Central memory CD4-positive, alpha-beta T cell (primary cell): ENCODE data around the gene SPON2.

Experiments
- DNase-seq: peaks from one replicate; pipeline ENCODE4 v3.0.0; 2022

Gene SPON2

DNA sequence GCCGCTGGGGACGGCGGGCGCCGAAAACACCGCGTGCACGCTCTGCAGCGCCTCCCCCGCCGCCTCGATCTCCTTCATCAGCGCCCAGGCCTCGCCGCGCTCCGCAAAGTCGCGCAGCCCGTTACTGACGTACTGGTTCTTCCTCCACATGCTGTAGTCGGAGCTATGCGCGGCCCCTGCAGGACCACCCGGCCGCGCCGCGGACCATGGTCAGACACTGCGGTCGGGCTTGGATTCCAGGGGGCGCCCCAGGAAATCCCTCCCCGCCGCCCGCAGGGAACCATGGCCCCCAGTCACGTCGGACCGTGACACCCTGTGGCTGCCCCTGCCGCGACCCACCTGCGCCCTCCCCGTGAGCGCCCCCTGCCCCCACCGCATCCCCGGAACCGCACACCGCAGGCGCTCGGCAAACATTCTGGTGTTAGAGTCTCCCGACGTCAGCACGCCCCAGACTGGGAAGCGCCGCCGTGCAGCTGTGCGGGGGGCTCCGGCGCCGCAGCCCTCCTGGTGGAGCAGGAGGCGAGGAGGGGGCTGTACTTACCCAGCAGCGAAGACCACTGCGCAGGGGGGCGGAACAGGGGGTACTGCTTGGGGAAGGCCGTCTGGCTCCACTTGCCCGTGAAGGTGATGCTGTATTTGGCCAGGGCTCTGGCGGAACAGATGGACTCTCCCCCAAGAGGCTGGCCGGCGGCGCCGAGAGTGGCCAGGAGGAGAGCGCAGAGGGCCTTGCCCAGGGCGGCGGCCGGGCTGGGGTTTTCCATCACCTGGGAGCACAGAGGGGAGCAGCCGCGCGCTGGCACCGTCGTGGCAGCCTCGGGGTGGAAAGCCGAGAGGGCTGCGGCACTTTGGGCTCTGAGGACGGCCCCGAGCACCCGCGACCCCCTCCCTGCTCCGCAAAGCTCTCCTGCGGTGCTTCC, 814 bp downstream of the SPON2 start:
- peak; percentile 42 for DNase-seq

- DNase-seq, result no peak
Measured at GRCh38 chr4:1170976-1171310, 1.4 kb downstream of the SPON2 start.

DNA sequence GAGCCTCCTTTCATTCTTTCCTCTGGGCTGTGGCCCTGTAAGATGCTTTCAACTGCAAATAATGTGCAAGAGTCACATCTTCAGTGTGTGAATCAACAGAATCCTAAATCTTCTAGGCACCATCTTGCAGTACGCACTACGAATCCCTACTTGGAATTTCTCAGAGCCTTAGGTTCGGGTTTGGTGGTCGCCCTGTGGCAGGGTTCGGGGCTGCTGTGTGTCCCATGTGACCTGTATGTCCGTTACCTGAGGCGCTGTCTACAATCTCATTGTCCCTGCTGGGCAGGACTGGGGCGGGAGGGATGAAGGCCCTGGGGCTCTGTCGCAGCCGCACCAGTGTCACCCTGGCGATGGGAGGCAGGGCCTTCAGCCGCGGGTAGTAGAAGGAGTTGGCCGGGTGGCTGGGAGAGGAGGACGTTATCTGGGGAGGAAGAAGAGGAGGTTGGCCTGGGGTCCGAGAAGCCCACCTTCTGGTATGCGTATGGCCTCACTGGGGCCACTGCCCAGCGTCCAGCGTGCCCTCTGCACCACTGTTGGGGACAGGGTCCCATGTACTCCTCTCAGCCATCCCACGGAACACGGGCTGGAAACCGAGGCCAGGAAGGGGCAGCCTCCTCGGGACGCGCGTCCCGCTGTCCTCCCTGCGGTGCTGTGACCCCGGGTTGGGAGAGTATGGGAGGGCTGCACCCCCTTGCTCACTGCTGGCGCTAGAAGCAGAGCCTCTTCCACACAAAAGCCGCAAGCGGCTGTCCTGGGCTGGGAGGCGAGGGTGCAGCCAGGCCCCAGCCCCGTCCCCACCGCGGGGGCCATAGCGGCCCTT, 2.0 kb downstream of the SPON2 start:
- DNase-seq, result no peak

DNA sequence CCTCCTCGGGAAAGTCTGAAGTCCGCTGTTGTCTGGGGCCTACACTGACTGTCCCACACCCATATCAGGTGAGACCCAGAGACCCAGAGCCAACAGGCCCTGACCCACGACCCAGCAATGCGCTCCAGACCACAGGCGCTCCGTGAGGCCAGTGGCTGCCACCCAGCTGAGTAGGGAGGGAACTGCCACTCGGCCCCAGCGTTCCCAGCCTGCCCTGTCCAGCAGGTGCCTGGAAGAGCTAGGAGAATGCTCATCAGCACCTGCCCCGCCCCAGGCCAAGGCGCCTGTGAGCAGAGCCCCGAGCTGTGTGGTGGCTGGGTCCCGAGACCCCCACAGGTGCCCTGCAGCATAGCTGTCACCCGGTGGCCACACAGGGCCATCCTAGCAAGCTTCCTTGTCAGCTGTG, 2.7 kb downstream of the SPON2 start:
- DNase-seq, result no peak

GRCh38 chr4:1169171-1169671, 3.2 kb downstream of the SPON2 start:
- DNase-seq, result no peak

GRCh38 chr4:1168191-1169101, 3.9 kb downstream of the SPON2 start:
- no peak for DNase-seq

- DNase-seq, result peak; percentile 78
Measured at GRCh38 chr4:1167244-1167949, 5.0 kb downstream of the SPON2 start.

DNA sequence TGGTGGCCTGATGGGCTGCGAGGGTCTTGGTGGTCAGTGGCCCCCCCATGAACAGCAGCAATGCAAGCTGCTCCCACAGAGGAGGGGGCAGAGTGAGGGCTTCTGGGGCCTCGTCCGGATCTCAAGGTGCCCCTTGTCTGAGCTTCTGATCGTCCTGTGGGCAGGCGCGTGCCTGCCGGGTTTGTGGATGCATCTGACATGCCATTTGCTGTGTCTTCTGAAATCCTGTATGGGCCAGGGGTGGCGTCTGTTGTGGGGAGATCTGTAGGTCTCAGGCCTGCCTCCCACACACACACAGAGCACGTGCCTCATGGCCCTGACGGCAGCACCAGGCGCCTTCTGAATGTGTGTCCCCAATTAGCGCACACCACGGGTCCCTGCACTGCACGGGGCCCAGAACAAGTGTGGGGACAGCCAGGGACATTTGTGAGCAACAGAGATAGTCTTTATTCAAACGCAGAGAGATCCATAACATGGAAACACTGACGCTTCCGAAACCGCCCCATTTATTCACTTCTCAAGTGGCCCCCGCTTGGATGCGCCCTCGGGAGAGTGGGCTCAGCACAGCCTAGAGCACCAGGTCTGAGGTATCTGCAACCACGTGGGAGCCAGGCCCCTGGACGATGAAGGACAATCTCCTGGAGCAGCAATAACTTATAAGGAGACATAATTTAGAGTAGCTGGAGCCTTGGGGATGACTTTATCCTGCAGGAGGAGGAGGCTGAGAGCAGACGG, 5.7 kb downstream of the SPON2 start:
- DNase-seq, result no peak

DNA sequence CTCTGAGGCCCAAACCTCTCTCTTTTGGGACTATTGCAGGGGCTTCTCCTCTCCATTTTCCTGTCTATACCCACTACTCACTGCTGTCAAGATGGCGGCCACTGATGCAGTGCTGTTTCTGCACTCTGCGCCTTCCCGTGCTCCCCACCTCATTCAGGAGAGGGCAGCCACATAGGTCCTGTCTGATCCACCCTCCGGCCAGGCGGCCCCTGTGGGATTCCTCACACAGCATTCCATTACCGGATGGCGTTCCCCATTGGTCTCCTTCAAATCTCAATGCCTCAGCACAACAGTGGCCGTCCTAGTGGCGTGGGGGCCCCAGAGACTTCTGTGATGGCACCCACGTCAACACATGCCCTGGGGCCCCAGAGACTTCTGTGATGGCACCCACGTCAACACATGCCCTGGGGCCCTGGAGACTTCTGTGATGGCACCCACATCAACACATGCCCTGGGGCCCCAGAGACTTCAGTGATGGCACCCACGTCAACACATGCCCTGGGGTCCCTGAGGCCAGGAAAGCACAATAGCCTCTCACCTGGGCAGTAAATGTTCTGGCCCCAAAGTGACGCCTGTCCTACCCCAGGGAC, 7.3 kb downstream of the SPON2 start:
- no peak for DNase-seq

DNA sequence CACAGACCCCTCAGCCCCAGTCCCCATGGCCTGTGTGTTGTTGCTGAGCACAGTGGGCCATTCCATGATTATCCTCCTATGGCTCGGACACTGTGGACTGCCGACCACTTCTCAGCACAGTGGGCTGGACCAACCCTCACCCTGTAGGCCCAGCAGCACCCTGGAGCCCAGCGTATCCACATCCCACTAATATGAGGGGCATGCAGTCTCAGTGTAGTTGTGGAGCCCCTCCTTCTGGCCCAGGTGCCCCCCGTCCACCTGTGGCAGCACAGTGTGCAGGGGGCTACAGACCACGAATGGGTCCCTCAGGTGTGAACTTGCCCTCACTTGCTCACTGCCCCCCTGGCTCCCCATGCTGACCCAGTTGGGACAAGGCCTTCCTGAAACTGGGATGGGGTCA, 7.9 kb downstream of the SPON2 start:
- no peak for DNase-seq

DNA sequence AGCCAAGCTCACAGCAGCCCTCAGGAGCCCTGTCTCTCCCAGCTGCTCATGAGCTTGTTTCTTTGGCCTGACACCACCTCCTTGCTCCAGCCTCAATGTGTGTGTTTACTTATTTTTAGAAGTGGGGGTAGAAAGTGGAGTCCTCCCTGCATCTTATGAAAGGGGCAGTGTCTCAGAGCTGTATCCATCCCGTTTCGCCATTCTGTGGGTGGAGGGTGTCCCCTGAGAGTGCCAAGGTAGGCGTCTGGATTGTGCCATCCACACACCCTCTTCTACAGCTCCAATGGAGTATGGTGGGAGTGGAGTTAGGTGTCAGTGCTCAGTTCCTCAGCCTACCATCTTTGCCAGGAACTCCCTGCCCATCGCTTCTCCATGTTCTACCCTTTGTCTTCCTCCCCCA, 8.3 kb downstream of the SPON2 start:
- DNase-seq, result no peak

DNA sequence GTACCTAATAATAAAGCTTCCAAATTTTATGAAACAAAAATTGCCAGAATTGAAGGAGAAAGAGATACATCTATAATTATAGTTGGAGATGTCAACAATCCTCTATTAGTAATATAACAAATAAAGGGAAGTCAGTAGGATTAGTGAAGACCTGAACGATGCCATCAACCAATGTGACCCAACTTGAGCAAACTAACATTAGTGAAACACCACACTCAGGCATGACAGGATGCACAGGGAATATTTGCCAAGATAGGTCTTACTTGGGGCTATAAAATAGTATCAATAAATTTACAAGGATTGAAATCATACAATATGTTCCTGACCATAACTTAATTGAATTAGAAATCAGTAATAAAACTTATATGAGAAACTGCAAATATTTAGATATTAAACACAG, 12.0 kb downstream of the SPON2 start:
- no peak for DNase-seq

- DNase-seq, result no peak
Measured at GRCh38 chr4:1156069-1156468, 16.3 kb downstream of the SPON2 start.

- no peak for DNase-seq
Measured at GRCh38 chr4:1155314-1155713, 17.1 kb downstream of the SPON2 start.

- no peak for DNase-seq
Measured at GRCh38 chr4:1154523-1155182, 17.7 kb downstream of the SPON2 start.

GRCh38 chr4:1154126-1154522, 18.3 kb downstream of the SPON2 start:
- DNase-seq, result no peak

DNA sequence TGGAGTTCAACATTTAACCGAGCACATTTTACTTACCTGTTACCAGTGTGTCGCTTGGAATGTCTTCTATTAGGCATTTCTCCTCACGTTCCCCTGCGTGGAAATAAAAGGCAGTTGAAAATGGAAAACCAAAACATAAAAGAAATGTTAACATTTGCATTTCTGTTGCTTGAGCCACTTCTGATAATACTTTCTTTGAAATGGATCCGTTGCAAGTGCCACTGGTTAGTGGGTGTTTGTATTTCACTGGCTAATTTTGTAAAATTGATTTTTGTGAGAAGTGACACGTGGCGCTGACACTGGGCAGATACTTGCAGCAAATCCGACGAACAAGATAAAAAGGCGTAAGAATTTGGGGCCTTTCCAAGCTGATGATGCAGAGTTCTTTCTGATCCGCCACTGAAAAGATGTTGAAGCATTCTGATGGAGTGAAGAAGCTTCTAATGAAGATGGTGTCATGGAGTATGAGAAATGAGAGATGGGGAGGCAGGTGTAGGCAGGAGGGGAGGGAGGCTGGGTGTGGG, 18.8 kb downstream of the SPON2 start:
- DNase-seq, result no peak

DNA sequence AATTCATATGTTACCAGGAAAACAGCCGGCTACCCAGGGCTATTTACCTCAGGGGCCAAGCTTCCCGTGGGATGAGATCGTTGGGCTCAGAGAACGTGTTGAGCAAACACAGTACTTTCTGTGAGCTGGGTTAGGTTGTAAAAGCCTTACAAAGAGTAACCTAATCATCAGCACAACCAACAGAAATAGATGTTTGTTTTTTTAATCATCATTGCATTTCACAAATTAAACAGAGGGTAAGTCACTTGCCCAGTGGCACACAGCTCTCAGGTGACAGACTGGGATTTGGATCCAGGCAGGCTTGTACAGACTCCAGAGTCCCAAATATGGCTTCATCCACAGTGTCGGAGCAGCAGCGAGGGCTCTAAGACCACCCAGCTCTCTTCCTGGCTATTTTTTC, 20.1 kb downstream of the SPON2 start:
- DNase-seq, result no peak

GRCh38 chr4:1151541-1151940, 20.8 kb downstream of the SPON2 start:
- no peak for DNase-seq

DNA sequence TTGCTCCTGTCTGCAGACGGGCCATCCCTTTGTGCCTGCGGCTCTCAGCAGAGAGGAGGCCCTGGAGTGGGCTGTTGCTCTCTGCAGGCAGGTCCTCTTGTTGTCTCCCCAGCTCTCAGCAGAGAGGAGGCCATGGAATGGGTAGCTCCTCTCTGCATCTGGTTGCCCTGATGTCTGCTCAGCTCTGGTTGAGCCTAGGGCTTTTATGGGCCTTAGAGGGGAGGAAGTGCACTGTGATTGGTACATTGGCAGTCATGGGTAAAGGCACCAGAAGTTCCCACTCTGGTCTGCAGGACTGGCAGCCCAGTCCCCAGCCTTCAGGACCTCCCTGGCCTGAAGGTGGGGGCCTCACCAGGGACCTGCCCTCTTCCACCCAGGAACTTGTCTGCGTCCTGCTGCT, 21.5 kb downstream of the SPON2 start:
- DNase-seq, result no peak
